Measurements from ENCODE around the gene TLDC2.

DNA sequence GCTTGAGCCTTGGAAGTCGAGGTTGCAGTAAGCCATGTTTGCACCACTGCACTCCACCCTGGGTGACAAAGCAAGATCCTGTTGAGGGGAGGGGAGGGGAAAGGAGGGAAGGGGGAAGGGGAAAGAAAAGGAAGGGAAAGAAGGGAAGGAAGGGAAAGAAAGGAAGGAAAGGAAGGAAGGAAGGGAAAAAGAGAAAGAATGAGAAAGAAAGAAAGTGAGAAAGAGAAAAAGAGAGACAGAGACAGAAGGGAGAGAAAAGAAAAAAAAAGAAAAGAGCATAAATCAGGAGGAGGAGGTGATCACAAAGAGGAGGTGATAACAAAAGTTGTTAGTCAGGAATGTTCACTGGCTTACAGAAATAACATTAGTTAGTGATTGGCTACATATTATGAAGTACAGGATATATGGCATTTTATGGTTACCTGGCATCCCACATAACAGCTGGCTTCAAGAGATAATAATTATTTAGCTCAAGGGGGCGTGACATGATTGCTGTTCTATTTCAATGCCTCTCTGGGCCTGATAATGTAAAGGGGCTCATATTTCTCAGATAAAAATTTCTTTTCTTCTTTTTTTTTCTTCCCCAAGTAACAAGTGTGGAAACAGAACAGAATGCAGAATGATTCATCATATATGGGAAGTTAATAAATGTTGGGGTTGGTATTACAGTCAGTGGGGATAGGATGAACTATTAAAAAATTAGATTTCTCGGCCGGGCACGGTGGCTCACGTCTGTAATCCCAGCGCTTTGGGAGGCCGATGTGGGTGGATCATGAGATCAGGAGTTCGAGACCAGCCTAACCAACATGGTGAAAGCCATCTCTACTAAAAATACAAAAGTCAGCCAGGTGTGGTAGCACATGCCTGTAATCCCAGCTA, 48.5 kb downstream of the TLDC2 start:
- no peak for TF ChIP-seq EZH2phosphoT487 (IDR thresholded peaks at IDR 0.05; ENCODE audit: insufficient read depth, low read depth)
- TF ChIP-seq EZH2 (IDR thresholded peaks at IDR 0.05; ENCODE audit: insufficient read depth, poor library complexity, severe bottlenecking) = no peak

All from GM23248 (cell line).